WTC11 (cell line): ENCODE measurements around the gene SLC39A13. TPM values are rescaled to one million over a fixed set of nuclear protein-coding genes. Genes with fewer than 3 reads are reported as not detected.

Source experiments
- ATAC-seq: fragments of 200-7000 bp; cut with Tn5 transposase; 2 replicates; pipeline ENCODE4 v1.10.0; 2021; ENCODE audit warnings: mild to moderate bottlenecking, moderate library complexity
- CTCF ChIA-PET: fragments of 300-600 bp; sonication (Branson Sonifier 250); formaldehyde crosslinking; loops from one replicate; lab custom pipeline; 2021; ENCODE audit warnings: antibody characterized with exemption; lab: Charles Lee
- POLR2A ChIA-PET: fragments of 350-600 bp; sonication (Branson Sonifier 250); formaldehyde crosslinking; loops from one replicate; lab custom pipeline; 2021; ENCODE audit warnings: antibody characterized with exemption; lab: Charles Lee
- DNase-seq: peaks from one replicate; pipeline ENCODE4 v3.0.0; 2021; ENCODE audit warnings: low spot score
- H3K27ac Mint-ChIP-seq: 2 replicates; pipeline ENCODE4 v1.8.0; 2021; ENCODE audit warnings: mixed read lengths
- H3K27me3 Mint-ChIP-seq: 2 replicates; pipeline ENCODE4 v1.8.0; 2021; ENCODE audit warnings: low read depth, mild to moderate bottlenecking, moderate library complexity, mixed read lengths
- H3K36me3 Mint-ChIP-seq: 2 replicates; pipeline ENCODE4 v1.8.0; 2021; ENCODE audit warnings: mixed read lengths
- H3K4me1 Mint-ChIP-seq: 2 replicates; pipeline ENCODE4 v1.8.0; 2022; ENCODE audit warnings: mixed read lengths
- H3K4me3 Mint-ChIP-seq: 2 replicates; pipeline ENCODE4 v1.8.0; 2021; ENCODE audit warnings: mild to moderate bottlenecking, moderate library complexity, mixed read lengths
- H3K9me3 Mint-ChIP-seq: 2 replicates; pipeline ENCODE4 v1.8.0; 2021; ENCODE audit warnings: mixed read lengths
- CBFB ChIP-seq: sonication (generic); formaldehyde crosslinking; IDR thresholded peaks from 2 replicates; pipeline ENCODE4 v1.8.1; 2022; ENCODE audit warnings: mild to moderate bottlenecking, low read depth, missing genetic modification reagents
- CREB1 ChIP-seq: sonication (generic); formaldehyde crosslinking; IDR thresholded peaks from 2 replicates; pipeline ENCODE4 v1.8.0; 2023; ENCODE audit warnings: mild to moderate bottlenecking, missing genetic modification reagents
- E2F5 ChIP-seq: sonication (generic); formaldehyde crosslinking; IDR thresholded peaks from 2 replicates; pipeline ENCODE4 v1.8.1; 2022; ENCODE audit warnings: mild to moderate bottlenecking, moderate library complexity, missing genetic modification reagents
- ELF4 ChIP-seq: sonication (generic); formaldehyde crosslinking; IDR thresholded peaks from 2 replicates; pipeline ENCODE4 v1.8.1; 2022; ENCODE audit warnings: low read depth, mild to moderate bottlenecking, moderate library complexity, missing genetic modification reagents
- FOXK1 ChIP-seq: sonication (generic); formaldehyde crosslinking; IDR thresholded peaks from 2 replicates; pipeline ENCODE4 v1.8.0; 2022; ENCODE audit warnings: mild to moderate bottlenecking, moderate library complexity, missing genetic modification reagents
- GRHL2 ChIP-seq: fragments of 250-450 bp; sonication (Bioruptor Pico); IDR thresholded peaks from 2 replicates; pipeline ENCODE4 v1.8.0; 2022; ENCODE audit warnings: mild to moderate bottlenecking, moderate library complexity; ENCODE audit not compliant: insufficient replicate concordance, severe bottlenecking
- IRF2 ChIP-seq: sonication (generic); formaldehyde crosslinking; IDR thresholded peaks from 2 replicates; pipeline ENCODE4 v1.8.0; 2022; ENCODE audit warnings: low read depth, missing genetic modification reagents, borderline replicate concordance
- RELA ChIP-seq: sonication (generic); formaldehyde crosslinking; IDR thresholded peaks from 2 replicates; pipeline ENCODE4 v1.8.1; 2022; ENCODE audit warnings: missing genetic modification reagents, mild to moderate bottlenecking, borderline replicate concordance
- RORB ChIP-seq: fragments of 250-450 bp; sonication (Bioruptor Pico); IDR thresholded peaks from 2 replicates; pipeline ENCODE4 v1.9.0; 2021; ENCODE audit warnings: mild to moderate bottlenecking
- ZNF416 ChIP-seq: fragments of 250-450 bp; sonication (Bioruptor Pico); IDR thresholded peaks from 2 replicates; pipeline ENCODE4 v1.9.0; 2021; ENCODE audit warnings: mild to moderate bottlenecking, inconsistent platforms
- total RNA-seq: library from RNA; stranded (reverse); gene quantifications from 3 replicates; pipeline ENCODE4 v1.2.3, GENCODE V29; 2021
- TF ChIP-seq, protein P1 (sequence below): fragments of 250-450 bp; sonication (Bioruptor Pico); IDR thresholded peaks from 2 replicates; pipeline ENCODE4 v1.8.0; 2021; ENCODE audit warnings: mild to moderate bottlenecking
- TF ChIP-seq, protein P2 (sequence below): sonication (generic); formaldehyde crosslinking; IDR thresholded peaks from 2 replicates; pipeline ENCODE4 v1.8.0; 2022; ENCODE audit warnings: mild to moderate bottlenecking, missing genetic modification reagents
- TF ChIP-seq, protein P3 (sequence below): sonication (generic); formaldehyde crosslinking; IDR thresholded peaks from 2 replicates; pipeline ENCODE4 v1.8.0; 2022; ENCODE audit warnings: mild to moderate bottlenecking, missing genetic modification reagents
- TF ChIP-seq, protein P4 (sequence below): fragments of 200-600 bp; IDR thresholded peaks from 2 replicates; pipeline ENCODE4 v1.8.0; 2022; ENCODE audit warnings: antibody characterized with exemption
- TF ChIP-seq, protein P5 (sequence below): fragments of 250-450 bp; sonication (Bioruptor Pico); IDR thresholded peaks from 2 replicates; pipeline ENCODE4 v1.9.0; 2021; ENCODE audit warnings: mild to moderate bottlenecking, borderline replicate concordance

Gene SLC39A13
- total RNA-seq, 1 experiment from 2014 or later, result 38.2 TPM

DNA sequence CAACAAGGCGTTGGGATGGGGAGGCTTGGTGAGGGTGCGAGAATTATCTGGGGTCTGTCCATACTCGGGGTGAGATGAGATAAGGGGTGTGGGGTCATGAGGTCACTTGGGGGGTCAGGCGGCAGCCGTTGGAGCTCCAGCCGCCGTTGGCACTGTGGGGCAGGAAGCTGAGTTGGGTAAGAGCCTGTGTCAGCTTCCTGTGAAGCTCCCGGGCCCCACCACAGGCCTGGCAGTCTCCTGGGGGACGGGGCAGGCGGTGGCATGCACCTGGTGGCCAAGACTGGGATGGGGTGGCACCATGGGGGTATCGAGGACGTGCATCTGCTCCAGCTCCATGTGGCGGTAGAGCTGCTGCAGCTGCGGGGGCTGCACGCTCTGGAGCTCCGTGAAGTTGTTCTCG, 48.8 kb upstream of the SLC39A13 start:
- TF ChIP-seq ZNF416 (CRISPR knock-in tag) (no peak), IRF2 (CRISPR knock-in tag) (no peak), CBFB (CRISPR knock-in tag) (no peak), ELF4 (CRISPR knock-in tag) (no peak)
- TF ChIP-seq, protein P1, sequence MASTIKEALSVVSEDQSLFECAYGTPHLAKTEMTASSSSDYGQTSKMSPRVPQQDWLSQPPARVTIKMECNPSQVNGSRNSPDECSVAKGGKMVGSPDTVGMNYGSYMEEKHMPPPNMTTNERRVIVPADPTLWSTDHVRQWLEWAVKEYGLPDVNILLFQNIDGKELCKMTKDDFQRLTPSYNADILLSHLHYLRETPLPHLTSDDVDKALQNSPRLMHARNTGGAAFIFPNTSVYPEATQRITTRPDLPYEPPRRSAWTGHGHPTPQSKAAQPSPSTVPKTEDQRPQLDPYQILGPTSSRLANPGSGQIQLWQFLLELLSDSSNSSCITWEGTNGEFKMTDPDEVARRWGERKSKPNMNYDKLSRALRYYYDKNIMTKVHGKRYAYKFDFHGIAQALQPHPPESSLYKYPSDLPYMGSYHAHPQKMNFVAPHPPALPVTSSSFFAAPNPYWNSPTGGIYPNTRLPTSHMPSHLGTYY (CRISPR knock-in tag), result no peak
- TF ChIP-seq, protein P2, sequence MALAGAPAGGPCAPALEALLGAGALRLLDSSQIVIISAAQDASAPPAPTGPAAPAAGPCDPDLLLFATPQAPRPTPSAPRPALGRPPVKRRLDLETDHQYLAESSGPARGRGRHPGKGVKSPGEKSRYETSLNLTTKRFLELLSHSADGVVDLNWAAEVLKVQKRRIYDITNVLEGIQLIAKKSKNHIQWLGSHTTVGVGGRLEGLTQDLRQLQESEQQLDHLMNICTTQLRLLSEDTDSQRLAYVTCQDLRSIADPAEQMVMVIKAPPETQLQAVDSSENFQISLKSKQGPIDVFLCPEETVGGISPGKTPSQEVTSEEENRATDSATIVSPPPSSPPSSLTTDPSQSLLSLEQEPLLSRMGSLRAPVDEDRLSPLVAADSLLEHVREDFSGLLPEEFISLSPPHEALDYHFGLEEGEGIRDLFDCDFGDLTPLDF (CRISPR knock-in tag), result no peak
- TF ChIP-seq, protein P3, sequence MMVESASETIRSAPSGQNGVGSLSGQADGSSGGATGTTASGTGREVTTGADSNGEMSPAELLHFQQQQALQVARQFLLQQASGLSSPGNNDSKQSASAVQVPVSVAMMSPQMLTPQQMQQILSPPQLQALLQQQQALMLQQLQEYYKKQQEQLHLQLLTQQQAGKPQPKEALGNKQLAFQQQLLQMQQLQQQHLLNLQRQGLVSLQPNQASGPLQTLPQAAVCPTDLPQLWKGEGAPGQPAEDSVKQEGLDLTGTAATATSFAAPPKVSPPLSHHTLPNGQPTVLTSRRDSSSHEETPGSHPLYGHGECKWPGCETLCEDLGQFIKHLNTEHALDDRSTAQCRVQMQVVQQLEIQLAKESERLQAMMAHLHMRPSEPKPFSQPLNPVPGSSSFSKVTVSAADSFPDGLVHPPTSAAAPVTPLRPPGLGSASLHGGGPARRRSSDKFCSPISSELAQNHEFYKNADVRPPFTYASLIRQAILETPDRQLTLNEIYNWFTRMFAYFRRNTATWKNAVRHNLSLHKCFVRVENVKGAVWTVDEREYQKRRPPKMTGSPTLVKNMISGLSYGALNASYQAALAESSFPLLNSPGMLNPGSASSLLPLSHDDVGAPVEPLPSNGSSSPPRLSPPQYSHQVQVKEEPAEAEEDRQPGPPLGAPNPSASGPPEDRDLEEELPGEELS (CRISPR knock-in tag), result no peak
- TF ChIP-seq, protein P4, sequence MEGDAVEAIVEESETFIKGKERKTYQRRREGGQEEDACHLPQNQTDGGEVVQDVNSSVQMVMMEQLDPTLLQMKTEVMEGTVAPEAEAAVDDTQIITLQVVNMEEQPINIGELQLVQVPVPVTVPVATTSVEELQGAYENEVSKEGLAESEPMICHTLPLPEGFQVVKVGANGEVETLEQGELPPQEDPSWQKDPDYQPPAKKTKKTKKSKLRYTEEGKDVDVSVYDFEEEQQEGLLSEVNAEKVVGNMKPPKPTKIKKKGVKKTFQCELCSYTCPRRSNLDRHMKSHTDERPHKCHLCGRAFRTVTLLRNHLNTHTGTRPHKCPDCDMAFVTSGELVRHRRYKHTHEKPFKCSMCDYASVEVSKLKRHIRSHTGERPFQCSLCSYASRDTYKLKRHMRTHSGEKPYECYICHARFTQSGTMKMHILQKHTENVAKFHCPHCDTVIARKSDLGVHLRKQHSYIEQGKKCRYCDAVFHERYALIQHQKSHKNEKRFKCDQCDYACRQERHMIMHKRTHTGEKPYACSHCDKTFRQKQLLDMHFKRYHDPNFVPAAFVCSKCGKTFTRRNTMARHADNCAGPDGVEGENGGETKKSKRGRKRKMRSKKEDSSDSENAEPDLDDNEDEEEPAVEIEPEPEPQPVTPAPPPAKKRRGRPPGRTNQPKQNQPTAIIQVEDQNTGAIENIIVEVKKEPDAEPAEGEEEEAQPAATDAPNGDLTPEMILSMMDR, result no peak
- TF ChIP-seq, protein P5, sequence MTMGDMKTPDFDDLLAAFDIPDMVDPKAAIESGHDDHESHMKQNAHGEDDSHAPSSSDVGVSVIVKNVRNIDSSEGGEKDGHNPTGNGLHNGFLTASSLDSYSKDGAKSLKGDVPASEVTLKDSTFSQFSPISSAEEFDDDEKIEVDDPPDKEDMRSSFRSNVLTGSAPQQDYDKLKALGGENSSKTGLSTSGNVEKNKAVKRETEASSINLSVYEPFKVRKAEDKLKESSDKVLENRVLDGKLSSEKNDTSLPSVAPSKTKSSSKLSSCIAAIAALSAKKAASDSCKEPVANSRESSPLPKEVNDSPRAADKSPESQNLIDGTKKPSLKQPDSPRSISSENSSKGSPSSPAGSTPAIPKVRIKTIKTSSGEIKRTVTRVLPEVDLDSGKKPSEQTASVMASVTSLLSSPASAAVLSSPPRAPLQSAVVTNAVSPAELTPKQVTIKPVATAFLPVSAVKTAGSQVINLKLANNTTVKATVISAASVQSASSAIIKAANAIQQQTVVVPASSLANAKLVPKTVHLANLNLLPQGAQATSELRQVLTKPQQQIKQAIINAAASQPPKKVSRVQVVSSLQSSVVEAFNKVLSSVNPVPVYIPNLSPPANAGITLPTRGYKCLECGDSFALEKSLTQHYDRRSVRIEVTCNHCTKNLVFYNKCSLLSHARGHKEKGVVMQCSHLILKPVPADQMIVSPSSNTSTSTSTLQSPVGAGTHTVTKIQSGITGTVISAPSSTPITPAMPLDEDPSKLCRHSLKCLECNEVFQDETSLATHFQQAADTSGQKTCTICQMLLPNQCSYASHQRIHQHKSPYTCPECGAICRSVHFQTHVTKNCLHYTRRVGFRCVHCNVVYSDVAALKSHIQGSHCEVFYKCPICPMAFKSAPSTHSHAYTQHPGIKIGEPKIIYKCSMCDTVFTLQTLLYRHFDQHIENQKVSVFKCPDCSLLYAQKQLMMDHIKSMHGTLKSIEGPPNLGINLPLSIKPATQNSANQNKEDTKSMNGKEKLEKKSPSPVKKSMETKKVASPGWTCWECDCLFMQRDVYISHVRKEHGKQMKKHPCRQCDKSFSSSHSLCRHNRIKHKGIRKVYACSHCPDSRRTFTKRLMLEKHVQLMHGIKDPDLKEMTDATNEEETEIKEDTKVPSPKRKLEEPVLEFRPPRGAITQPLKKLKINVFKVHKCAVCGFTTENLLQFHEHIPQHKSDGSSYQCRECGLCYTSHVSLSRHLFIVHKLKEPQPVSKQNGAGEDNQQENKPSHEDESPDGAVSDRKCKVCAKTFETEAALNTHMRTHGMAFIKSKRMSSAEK (CRISPR knock-in tag), result no peak
- DNase-seq, result no peak
- H3K4me1 Mint-ChIP-seq, result peaks cover 1% of the 10 kb centered on the region
- H3K4me3 Mint-ChIP-seq, result no peak overlapping the region
- no peak for ATAC-seq
- no peak overlapping the region; the same call in 1 of the 2 replicates for H3K27ac Mint-ChIP-seq
- no peaks in the 10 kb centered on the region for H3K36me3 Mint-ChIP-seq
- H3K9me3 Mint-ChIP-seq, result no peaks in the 10 kb centered on the region
- ChIA-PET CTCF (interaction anchor here (1.0 kb wide), 1 partner anchor 126 kb away, joined by 3 read pairs; no protein-coding TSS in a partner anchor), POLR2A (no interaction called here)
- H3K27me3 Mint-ChIP-seq, result no peaks in the 10 kb centered on the region

- Mint-ChIP-seq H3K4me1 (no peaks in the 10 kb centered on the region), H3K36me3 (no peaks in the 10 kb centered on the region), H3K9me3 (no peaks in the 10 kb centered on the region), H3K27ac (no peak overlapping the region), H3K27me3 (no peaks in the 10 kb centered on the region), H3K4me3 (no peak overlapping the region)
- ATAC-seq (no peak), DNase-seq (no peak)
- TF ChIP-seq RELA (no peak), CREB1 (no peak), GRHL2 (CRISPR knock-in tag) (no peak), FOXK1 (no peak), E2F5 (no peak), RORB (CRISPR knock-in tag) (no peak), IRF2 (CRISPR knock-in tag) (no peak)
- TF ChIP-seq, protein P2 (CRISPR knock-in tag), result no peak
- ChIA-PET POLR2A (no interaction called here), CTCF (interaction anchor here (0.7 to 0.9 kb wide), 2 partner anchors 13 to 207 kb away, joined by 3 read pairs; no protein-coding TSS in a partner anchor)
Measured at GRCh38 chr11:47360341-47360740, 48.0 kb upstream of the SLC39A13 start.
